CD4-positive, alpha-beta T cell (primary cell): ENCODE results near the gene HNRNPL. TPM values are rescaled to one million over a fixed set of nuclear protein-coding genes. Genes with fewer than 3 reads are reported as not detected.

Source experiments
- ATAC-seq: fragments of 200-7000 bp; cut with Tn5 transposase; one replicate; pipeline ENCODE4 v1.10.0; 2022; ENCODE audit warnings: mild to moderate bottlenecking; ENCODE audit not compliant: poor library complexity
- CTCF ChIA-PET: fragments of 350-600 bp; sonication (Branson Sonifier 250); formaldehyde crosslinking; loops from one replicate; lab custom pipeline; 2021; ENCODE audit warnings: antibody characterized with exemption, inconsistent platforms; lab: Charles Lee
- POLR2A ChIA-PET: fragments of 350-600 bp; sonication (Branson Sonifier 250); formaldehyde crosslinking; loops from one replicate; lab custom pipeline; 2021; ENCODE audit warnings: antibody characterized with exemption, inconsistent platforms; lab: Charles Lee
- DNase-seq, 14 experiments: peaks; one replicate each; pipeline ENCODE4 v3.0.0-alpha.2; 2013 to 2020; ENCODE audit warnings: mixed read lengths in 2 of 14
- H3K27ac ChIP-seq, 2 donors: one replicate each; pipeline versions ENCODE4 v1.5.1 to v1.7.0; 2013; ENCODE audit warnings: low read length in 2 of 2, low read depth in 1 of 2, mild to moderate bottlenecking in 1 of 2
- H3K27me3 ChIP-seq, 2 experiments: 1 replicate in 1 of 2; 2 replicates in 1 of 2; pipeline versions ENCODE4 v1.6.1 to v1.7.0; 2013; ENCODE audit warnings: low read length in 2 of 2, control low read depth in 1 of 2, mild to moderate bottlenecking in 1 of 2, moderate library complexity in 1 of 2; ENCODE audit not compliant: insufficient read depth in 2 of 2, control insufficient read depth in 1 of 2
- H3K36me3 ChIP-seq: one replicate; pipeline ENCODE4 v1.6.1; 2013; ENCODE audit warnings: low read length, control low read depth; ENCODE audit not compliant: insufficient read depth
- H3K4me1 ChIP-seq: one replicate; pipeline ENCODE4 v1.6.1; 2013; ENCODE audit warnings: low read length, control low read depth; ENCODE audit not compliant: insufficient read depth
- H3K4me3 ChIP-seq: one replicate; pipeline ENCODE4 v1.5.1; 2013; ENCODE audit warnings: mild to moderate bottlenecking, low read length, moderate library complexity
- H3K9me3 ChIP-seq, 2 experiments: 1 replicate in 1 of 2; 2 replicates in 1 of 2; pipeline versions ENCODE4 v1.6.1 to v1.7.0; 2013; ENCODE audit warnings: low read length in 2 of 2, mild to moderate bottlenecking in 2 of 2, control low read depth in 1 of 2, moderate library complexity in 1 of 2; ENCODE audit not compliant: control insufficient read depth in 1 of 2, insufficient read depth in 1 of 2
- H3K27ac Mint-ChIP-seq: one replicate; pipeline ENCODE4 v1.8.0; 2020; ENCODE audit warnings: mixed read lengths
- H3K27me3 Mint-ChIP-seq: one replicate; pipeline ENCODE4 v1.8.0; 2021; ENCODE audit warnings: mixed read lengths
- H3K36me3 Mint-ChIP-seq: one replicate; pipeline ENCODE4 v1.8.0; 2021; ENCODE audit warnings: low read depth, mixed read lengths
- H3K4me1 Mint-ChIP-seq: one replicate; pipeline ENCODE4 v1.8.0; 2021; ENCODE audit warnings: low read depth, mixed read lengths
- H3K4me3 Mint-ChIP-seq: one replicate; pipeline ENCODE4 v1.8.0; 2020; ENCODE audit warnings: mild to moderate bottlenecking, mixed read lengths
- H3K9me3 Mint-ChIP-seq: one replicate; pipeline ENCODE4 v1.8.0; 2020; ENCODE audit warnings: mixed read lengths
- intact Hi-C, 2 experiments: fragments of 100-400 bp; cut with DNase I in 1 of 2; cut with micrococcal nuclease in 1 of 2; formaldehyde crosslinking; loops; one replicate each; pipeline versions ENCODE4 v1.15.1 to v1.9.0; 2023 to 2025; cut with DNase I, micrococcal nuclease
- total RNA-seq, 174 experiments: library from RNA in 2 of 174; stranded (reverse) in 2 of 174; gene quantifications; one replicate each; pipeline ENCODE4 v1.2.3 and lab custom pipeline; 2021 to 2026
- TF ChIP-seq, protein P1 (sequence below): fragments of 200-600 bp; IDR thresholded peaks from one replicate; pipeline ENCODE4 v1.8.0; 2022; ENCODE audit warnings: antibody characterized with exemption, mild to moderate bottlenecking

HNRNPL gene
- total RNA-seq, 2 experiments from 2014 or later, result 535 to 565 TPM

DNA sequence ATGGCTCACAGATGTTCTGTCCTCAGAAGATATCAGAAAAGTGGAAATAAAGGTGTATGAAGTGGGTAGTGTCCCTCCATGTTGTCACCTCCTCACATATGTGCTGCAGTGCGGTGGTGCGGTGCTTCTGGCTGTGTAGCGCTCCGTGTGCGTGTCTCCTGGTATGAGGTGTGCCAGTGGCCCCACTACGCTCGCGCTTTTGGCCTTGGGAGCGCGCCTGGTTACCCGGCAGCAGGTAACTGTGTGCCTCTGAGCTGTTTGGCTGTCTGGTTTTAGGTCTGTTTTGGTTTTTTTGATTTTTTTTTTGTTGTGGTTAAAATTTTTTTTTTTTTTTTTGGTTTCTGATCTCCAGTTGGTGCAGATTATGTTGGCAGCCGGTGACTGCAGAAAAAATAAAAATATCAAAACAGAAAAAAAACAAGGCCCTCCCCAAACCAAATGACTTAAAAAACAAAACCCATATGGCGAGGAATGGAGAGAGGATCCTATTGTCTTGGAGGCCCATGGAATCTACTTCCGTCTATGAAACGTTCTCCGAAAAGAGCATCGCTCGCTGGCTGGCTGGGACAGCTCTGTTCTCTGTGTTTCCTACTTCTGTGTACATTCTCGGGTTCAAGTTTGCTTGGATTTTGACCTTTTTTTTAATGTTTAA lies 7.9 kb downstream of the HNRNPL start:
- intact Hi-C loops, result loop anchor here (1.0 to 10.0 kb wide), 4 partner anchors 8 to 107 kb away; partner anchors contain the start of genes NFKBIB (in 1 of the 2), RINL (in 1 of the 2) and SIRT2 (in 1 of the 2)
- Histone ChIP-seq H3K9me3 (no peaks in the 10 kb centered on the region), H3K36me3 (peaks cover 99% of the 10 kb centered on the region), H3K27me3 (no peaks in the 10 kb centered on the region), H3K27ac (peak overlapping the region; percentile 31 to 47), H3K4me3 (peak overlapping the region; percentile 18), H3K4me1 (peaks cover 74% of the 10 kb centered on the region)
- POLR2A ChIA-PET, result interaction anchor here (0.6 to 3.0 kb wide), 17 partner anchors 8 to 559 kb away, joined by 3 to 35 read pairs (median 5); partner anchors contain the start of genes ACTN4, ECH1, FAM98C and MRPS12
- peak overlapping the region; percentile 88 for H3K27ac Mint-ChIP-seq
- H3K36me3 Mint-ChIP-seq, result peaks cover 99% of the 10 kb centered on the region
- TF ChIP-seq, protein P1, sequence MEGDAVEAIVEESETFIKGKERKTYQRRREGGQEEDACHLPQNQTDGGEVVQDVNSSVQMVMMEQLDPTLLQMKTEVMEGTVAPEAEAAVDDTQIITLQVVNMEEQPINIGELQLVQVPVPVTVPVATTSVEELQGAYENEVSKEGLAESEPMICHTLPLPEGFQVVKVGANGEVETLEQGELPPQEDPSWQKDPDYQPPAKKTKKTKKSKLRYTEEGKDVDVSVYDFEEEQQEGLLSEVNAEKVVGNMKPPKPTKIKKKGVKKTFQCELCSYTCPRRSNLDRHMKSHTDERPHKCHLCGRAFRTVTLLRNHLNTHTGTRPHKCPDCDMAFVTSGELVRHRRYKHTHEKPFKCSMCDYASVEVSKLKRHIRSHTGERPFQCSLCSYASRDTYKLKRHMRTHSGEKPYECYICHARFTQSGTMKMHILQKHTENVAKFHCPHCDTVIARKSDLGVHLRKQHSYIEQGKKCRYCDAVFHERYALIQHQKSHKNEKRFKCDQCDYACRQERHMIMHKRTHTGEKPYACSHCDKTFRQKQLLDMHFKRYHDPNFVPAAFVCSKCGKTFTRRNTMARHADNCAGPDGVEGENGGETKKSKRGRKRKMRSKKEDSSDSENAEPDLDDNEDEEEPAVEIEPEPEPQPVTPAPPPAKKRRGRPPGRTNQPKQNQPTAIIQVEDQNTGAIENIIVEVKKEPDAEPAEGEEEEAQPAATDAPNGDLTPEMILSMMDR, result no peak
- H3K4me1 Mint-ChIP-seq, result peaks cover 64% of the 10 kb centered on the region
- no peaks in the 10 kb centered on the region for H3K9me3 Mint-ChIP-seq
- CTCF ChIA-PET, result interaction anchor here (0.9 to 1.5 kb wide), 7 partner anchors 10 to 72 kb away, joined by 3 to 6 read pairs (median 5); partner anchors contain the start of gene ECH1
- H3K27me3 Mint-ChIP-seq, result peaks cover 5% of the 10 kb centered on the region
- H3K4me3 Mint-ChIP-seq, result peak overlapping the region; percentile 84
- DNase-seq (peak in 13 of 14 experiments; percentile 37 to 90 (median 63)), ATAC-seq (peak; percentile 62)

DNA sequence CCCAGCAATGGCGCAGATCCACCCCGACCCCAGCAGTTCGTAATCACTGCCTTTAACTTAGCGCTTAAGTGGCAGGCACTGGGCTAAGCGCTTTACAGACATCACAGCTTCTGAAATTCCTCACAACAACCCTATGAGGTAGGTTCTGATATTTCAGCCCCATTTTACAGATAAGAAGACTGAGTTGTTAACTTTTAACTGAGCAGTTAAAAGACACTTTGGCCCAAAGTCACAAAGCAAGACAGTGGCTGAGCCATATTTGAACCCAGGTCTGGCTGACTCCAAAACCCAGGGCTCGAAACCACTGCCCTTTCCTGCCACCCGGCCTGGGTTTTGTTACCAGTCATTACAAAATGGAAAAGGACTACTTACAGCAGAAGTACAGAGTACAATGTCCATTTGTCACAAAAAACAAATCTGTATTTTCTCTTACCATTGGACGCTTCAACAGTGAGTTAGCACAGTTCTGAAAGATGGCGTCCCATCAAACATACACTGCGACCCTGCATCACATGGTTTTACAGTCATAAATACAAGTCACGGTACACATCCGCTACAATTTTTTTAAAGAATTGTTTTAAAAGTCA lies 8.5 kb downstream of the HNRNPL start:
- intact Hi-C loops, result loop anchor here (5.0 to 10.0 kb wide), 2 partner anchors 36 to 106 kb away; partner anchors contain the start of gene RINL (in 1 of the 2)
- CTCF ChIA-PET, result interaction anchor here (1.4 to 1.6 kb wide), 3 partner anchors 16 to 29 kb away, joined by 3 to 6 read pairs (median 4); no protein-coding TSS in a partner anchor
- peak overlapping the region; percentile 88 for H3K27ac Mint-ChIP-seq
- H3K36me3 Mint-ChIP-seq, result peaks cover 99% of the 10 kb centered on the region
- peaks cover 98% of the 10 kb centered on the region for H3K36me3 ChIP-seq
- no peak for DNase-seq
- peaks cover 67% of the 10 kb centered on the region for H3K4me1 ChIP-seq
- peaks cover 61% of the 10 kb centered on the region for H3K4me1 Mint-ChIP-seq
- H3K9me3 Mint-ChIP-seq, result no peaks in the 10 kb centered on the region
- H3K4me3 Mint-ChIP-seq, result peak overlapping the region; percentile 84
- peak overlapping the region; percentile 4 for H3K4me3 ChIP-seq
- H3K9me3 ChIP-seq, result no peaks in the 10 kb centered on the region
- TF ChIP-seq, protein P1, result no peak
- peak overlapping the region; percentile 31 to 47 for H3K27ac ChIP-seq
- no peaks in the 10 kb centered on the region for H3K27me3 ChIP-seq
- POLR2A ChIA-PET, result interaction anchor here (1.0 to 3.0 kb wide), 14 partner anchors 8 to 438 kb away, joined by 4 to 35 read pairs (median 8); partner anchors contain the start of genes ECH1, FAM98C, HNRNPL and MRPS12
- ATAC-seq, result no peak
- H3K27me3 Mint-ChIP-seq, result peaks cover 5% of the 10 kb centered on the region

DNA sequence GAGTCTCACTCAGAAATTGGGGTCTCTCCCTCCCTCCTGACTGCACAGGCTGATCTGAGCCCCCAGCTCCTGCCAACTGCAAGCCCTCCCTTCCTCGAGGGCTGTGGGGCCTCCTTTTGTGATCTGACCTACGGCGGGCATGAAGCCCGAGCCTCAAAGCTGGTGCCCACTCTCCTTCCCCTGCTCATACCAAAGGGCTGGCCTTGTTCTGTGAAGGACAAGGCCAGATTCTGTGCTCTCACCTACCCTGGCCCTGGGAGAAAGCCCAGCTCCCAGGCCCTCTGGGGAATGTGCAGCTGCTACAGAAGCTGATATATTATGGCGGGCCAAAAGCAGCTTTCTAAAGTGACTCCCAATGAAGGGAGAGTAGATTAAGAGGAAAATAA lies 9.2 kb downstream of the HNRNPL start:
- Mint-ChIP-seq H3K27me3 (peaks cover 5% of the 10 kb centered on the region), H3K4me3 (no peak overlapping the region), H3K27ac (peak overlapping the region; percentile 88), H3K9me3 (no peaks in the 10 kb centered on the region), H3K4me1 (peaks cover 54% of the 10 kb centered on the region), H3K36me3 (peaks cover 99% of the 10 kb centered on the region)
- ChIA-PET POLR2A (interaction anchor here (0.6 to 3.0 kb wide), 5 partner anchors 9 to 29 kb away, joined by 3 to 30 read pairs (median 6); partner anchors contain the start of genes ECH1 and HNRNPL), CTCF (interaction anchor here (1.6 kb wide), 1 partner anchor 29 kb away, joined by 3 read pairs; no protein-coding TSS in a partner anchor)
- H3K9me3 ChIP-seq, result no peaks in the 10 kb centered on the region
- H3K4me1 ChIP-seq, result peaks cover 61% of the 10 kb centered on the region
- TF ChIP-seq, protein P1, result no peak
- H3K4me3 ChIP-seq, result no peak overlapping the region
- H3K36me3 ChIP-seq, result peaks cover 97% of the 10 kb centered on the region
- no peak for DNase-seq
- ATAC-seq, result no peak
- H3K27me3 ChIP-seq, result no peaks in the 10 kb centered on the region
- H3K27ac ChIP-seq, result peak overlapping the region; percentile 6 to 47
- intact Hi-C loops, result loop anchor here (5.0 to 10.0 kb wide), 2 partner anchors 37 to 106 kb away; partner anchors contain the start of gene RINL (in 1 of the 2)
